Coronary artery (tissue), 2 donors: ENCODE results near the gene GPR39.
"Not testable (repeated sequence)": the region's sequence is repeated elsewhere in the genome, so short reads cannot be mapped to it uniquely, and the experiment has no call there.

Experiments used
- DNase-seq: peaks from one replicate; pipeline ENCODE4 v3.0.0-alpha.2; 2017; ENCODE audit warnings: low spot score
- H3K27ac ChIP-seq, 2 donors: fragments of 200-600 bp; sonication (generic); one replicate each; pipeline ENCODE4 v1.5.1; 2016 to 2019
- H3K4me3 ChIP-seq: fragments of 200-600 bp; sonication (generic); 2 replicates; pipeline ENCODE4 v1.5.1; 2016; ENCODE audit warnings: mild to moderate bottlenecking, moderate library complexity
- TF ChIP-seq, protein P1 (sequence below): fragments of 200-600 bp; sonication (generic); IDR thresholded peaks from one replicate; pipeline ENCODE4 v1.5.1; 2019; ENCODE audit warnings: antibody characterized with exemption

GPR39 gene

GRCh38 chr2:132503701-132504100, 87.1 kb downstream of the GPR39 start:
- Histone ChIP-seq H3K27ac (no peak overlapping the region), H3K4me3 (no peak overlapping the region)
- TF ChIP-seq, protein P1, sequence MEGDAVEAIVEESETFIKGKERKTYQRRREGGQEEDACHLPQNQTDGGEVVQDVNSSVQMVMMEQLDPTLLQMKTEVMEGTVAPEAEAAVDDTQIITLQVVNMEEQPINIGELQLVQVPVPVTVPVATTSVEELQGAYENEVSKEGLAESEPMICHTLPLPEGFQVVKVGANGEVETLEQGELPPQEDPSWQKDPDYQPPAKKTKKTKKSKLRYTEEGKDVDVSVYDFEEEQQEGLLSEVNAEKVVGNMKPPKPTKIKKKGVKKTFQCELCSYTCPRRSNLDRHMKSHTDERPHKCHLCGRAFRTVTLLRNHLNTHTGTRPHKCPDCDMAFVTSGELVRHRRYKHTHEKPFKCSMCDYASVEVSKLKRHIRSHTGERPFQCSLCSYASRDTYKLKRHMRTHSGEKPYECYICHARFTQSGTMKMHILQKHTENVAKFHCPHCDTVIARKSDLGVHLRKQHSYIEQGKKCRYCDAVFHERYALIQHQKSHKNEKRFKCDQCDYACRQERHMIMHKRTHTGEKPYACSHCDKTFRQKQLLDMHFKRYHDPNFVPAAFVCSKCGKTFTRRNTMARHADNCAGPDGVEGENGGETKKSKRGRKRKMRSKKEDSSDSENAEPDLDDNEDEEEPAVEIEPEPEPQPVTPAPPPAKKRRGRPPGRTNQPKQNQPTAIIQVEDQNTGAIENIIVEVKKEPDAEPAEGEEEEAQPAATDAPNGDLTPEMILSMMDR, result no peak
- no peak for DNase-seq

GRCh38 chr2:132515010-132515409, 98.4 kb downstream of the GPR39 start:
- Histone ChIP-seq H3K4me3 (no peak overlapping the region), H3K27ac (no peak overlapping the region)
- TF ChIP-seq, protein P1, result no peak
- DNase-seq, result no peak

DNA sequence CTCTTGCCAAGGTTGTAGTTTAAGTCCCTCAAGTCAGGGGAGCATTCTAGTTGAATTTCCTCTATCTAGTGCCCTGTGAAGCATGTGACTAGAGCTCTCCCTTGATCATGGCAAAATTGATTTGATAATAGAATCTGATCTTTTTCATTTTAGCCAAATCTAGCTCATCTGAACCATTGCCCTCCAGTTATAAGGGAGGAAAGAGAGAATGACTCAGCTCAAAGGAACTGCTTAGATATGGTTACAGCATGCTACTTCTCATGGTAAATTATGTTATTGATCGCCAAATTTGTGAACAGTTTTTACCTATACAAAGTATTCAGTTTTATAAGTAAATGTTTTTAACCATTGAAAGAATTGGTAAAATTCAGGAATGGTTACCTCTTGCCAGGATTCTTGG, 100.8 kb downstream of the GPR39 start:
- TF ChIP-seq, protein P1, result no peak
- no peak for DNase-seq
- H3K4me3 ChIP-seq, result no peak overlapping the region
- H3K27ac ChIP-seq, result no peak overlapping the region

DNA sequence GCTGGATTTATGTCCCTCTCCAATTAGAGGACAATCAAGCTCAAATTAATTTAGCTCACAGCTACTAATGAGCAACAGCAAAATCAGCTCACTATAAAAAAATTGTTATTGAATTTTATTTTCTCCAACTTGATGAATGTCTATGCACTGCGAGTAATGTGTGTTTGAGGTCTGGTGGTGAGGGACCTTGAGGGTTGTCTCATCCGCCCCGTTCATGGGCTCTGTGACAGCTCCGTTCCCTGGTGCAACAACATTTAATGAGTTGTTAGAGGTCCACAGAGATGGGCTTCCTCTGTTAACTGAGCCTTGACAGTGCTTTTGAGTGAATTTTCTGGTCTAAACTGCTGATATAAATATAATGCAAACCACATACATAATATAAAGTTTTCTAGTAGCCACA, 101.7 kb downstream of the GPR39 start:
- Histone ChIP-seq H3K4me3 (no peak overlapping the region), H3K27ac (no peak overlapping the region)
- DNase-seq, result no peak
- TF ChIP-seq, protein P1, result no peak

- H3K4me3 ChIP-seq, result no peak overlapping the region
- no peak for DNase-seq
- TF ChIP-seq, protein P1, result no peak
- no peak overlapping the region for H3K27ac ChIP-seq
Measured at GRCh38 chr2:132519566-132519965, 103.0 kb downstream of the GPR39 start.

DNA sequence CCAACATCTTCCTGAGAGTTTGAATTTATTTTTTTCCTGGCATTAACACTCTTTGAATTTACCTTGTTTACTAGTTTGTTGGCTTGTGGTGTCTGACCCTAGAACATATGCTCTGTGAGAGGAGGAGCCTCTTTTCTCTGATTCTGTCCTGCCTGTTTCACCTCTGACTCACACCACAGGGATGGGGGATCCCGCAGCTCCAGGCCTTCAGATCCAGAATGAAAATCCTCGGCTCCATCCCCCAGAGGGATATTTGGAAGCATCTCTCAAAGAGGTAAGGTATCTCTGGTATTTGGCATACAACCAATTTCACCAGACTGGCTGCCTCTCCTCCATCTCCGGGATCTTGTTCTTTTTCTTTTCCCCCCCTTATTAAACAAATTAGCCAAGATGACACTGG, 104.7 kb downstream of the GPR39 start:
- Histone ChIP-seq H3K4me3 (no peak overlapping the region), H3K27ac (no peak overlapping the region)
- TF ChIP-seq, protein P1, result no peak
- no peak for DNase-seq

DNA sequence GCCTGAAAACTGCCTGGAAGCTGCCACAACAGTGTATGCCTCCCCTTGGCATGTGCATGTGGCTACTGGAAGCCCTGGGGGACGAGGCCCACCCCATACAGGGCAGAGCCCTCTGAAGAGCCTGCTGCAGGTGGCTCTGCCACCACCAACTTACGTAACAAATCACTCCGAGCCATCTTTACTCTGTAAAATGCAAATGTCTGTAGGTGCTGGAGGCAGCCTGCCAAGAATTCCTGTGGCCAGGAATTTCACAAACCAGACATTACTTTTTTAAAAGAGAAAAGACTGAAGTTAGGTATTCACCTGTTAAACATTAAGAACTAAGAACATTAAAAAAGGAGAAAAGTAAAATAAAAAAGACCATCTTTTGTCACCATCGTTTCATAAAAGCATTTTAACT, 106.3 kb downstream of the GPR39 start:
- no peak for DNase-seq
- Histone ChIP-seq H3K27ac (no peak overlapping the region), H3K4me3 (no peak overlapping the region)
- TF ChIP-seq, protein P1, result no peak

- H3K27ac ChIP-seq, H3K4me3 ChIP-seq, DNase-seq: not testable (repeated sequence)
Measured at GRCh38 chr2:132537061-132537460, 120.5 kb downstream of the GPR39 start.
